ENCODE data around the gene KLHL29. TPM values are rescaled to one million over a fixed set of nuclear protein-coding genes. Genes with fewer than 3 reads are reported as not detected.

KLHL29 gene
- total and polyA plus RNA-seq, 2 donors (not counting 3 experiments of a cell fraction or from before 2014, with no cell fraction given): 4.6 to 12.7 TPM

DNA sequence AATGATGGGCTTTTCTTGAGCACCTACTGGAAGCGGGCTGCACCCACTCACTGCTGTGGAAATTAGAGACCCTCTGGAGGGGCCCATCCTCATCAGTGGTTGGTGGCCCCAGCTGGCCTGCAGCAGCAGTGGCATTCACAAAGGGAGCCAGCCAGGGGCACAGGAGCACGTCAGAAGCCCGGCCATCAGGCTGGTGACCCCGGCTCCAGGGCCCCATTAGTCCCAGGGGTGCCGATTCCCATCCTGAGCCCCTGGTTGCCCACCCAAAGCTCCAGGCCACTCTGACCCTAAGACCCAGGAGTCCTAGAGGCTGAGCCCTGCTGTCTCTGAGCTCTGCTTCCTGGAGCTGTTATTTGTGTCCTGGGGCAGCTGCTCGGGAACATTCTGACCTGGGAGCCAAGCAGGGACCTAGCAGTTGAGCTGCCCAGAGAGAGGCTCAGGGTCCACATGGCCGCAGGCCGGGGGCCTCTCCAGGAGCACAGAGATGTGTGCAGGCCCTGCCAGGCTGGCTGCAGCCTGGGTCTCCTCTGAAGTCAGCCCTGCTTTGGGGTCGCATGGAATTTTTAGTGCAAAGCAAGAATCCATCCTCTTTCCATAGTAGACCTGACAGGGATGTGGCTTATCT, 207.2 kb downstream of the KLHL29 start:
- Histone ChIP-seq H3K4me2 (ENCODE audit: insufficient read depth, low read length) (no peak overlapping the region), H3K27ac (ENCODE audit: insufficient read depth, low read depth, low read length) (no peak overlapping the region), H2AFZ (ENCODE audit: low read depth, low read length) (no peak overlapping the region), H3K9me1 (replicated peaks; ENCODE audit: control insufficient read depth, extremely low read depth, insufficient read depth, low read length) (no peaks in the 10 kb centered on the region), H3K4me3 (replicated peaks in 1 of 3; ENCODE audit: insufficient read depth in 1 of 3, low read depth in 1 of 3, low read length in 3 of 3) (no peak overlapping the region), H3K36me3 (ENCODE audit: control insufficient read depth in 2 of 2, extremely low read depth in 1 of 2, insufficient read depth in 2 of 2, low read length in 2 of 2) (no peaks in the 10 kb centered on the region), H3K9me3 (replicated peaks; ENCODE audit: control insufficient read depth, insufficient read depth, low read length) (no peaks in the 10 kb centered on the region), H3K27me3 (ENCODE audit: control insufficient read depth in 2 of 2, insufficient read depth in 2 of 2, low read length in 2 of 2) (no peaks in the 10 kb centered on the region), H3K4me1 (ENCODE audit: control insufficient read depth, extremely low read depth, insufficient read depth, low read length) (no peaks in the 10 kb centered on the region), H4K20me1 (replicated peaks; ENCODE audit: control insufficient read depth, extremely low read depth, insufficient read depth, low read length) (no peaks in the 10 kb centered on the region), H3K79me2 (ENCODE audit: control insufficient read depth, insufficient read depth, low read length) (no peaks in the 10 kb centered on the region), H3K9ac (replicated peaks; ENCODE audit: extremely low read depth, insufficient read depth, low read length) (no peak overlapping the region)
- no peak for DNase-seq (ENCODE audit: low read depth, low spot score)
- TF ChIP-seq GATA2 (IDR thresholded peaks at IDR 0.05; ENCODE audit: insufficient read depth, insufficient read length, low read depth, low read length): no peak
- TF ChIP-seq MYC (IDR thresholded peaks at IDR 0.05; ENCODE audit: low read depth, low read length): no peak
- intact Hi-C loops (cut with micrococcal nuclease): no loop called here
- dilution Hi-C loops (cut with MboI; ENCODE audit: extremely low pct_ligation_motif_present, low sequenced_read_pairs): no loop called here
- CTCF ChIA-PET: no interaction called here
- no peak for FAIRE-seq
- BruUV-seq (replicated peaks): no TSS peak
- POLR2A ChIA-PET: no interaction called here

- POLR2A ChIA-PET: no interaction called here
- TF ChIP-seq CTCF (IDR thresholded peaks at IDR 0.05; ENCODE audit: extremely low read depth in 1 of 2, insufficient read depth in 1 of 2, low read depth in 1 of 2, low read length in 2 of 2) (no peak), JUN (IDR thresholded peaks at IDR 0.05; ENCODE audit: borderline replicate concordance, insufficient read depth, insufficient read length, low read depth) (no peak), POLR2A (IDR thresholded peaks at IDR 0.05; ENCODE audit: low read depth, low read length) (no peak), FOS (IDR thresholded peaks at IDR 0.05; ENCODE audit: borderline replicate concordance, insufficient read depth, low read length) (no peak), EZH2 (IDR thresholded peaks at IDR 0.05; ENCODE audit: borderline replicate concordance, low read depth, low read length, severe bottlenecking) (no peak), MAX (IDR thresholded peaks at IDR 0.05; ENCODE audit: insufficient read depth, insufficient read length) (no peak), MYC (IDR thresholded peaks at IDR 0.05; ENCODE audit: low read depth, low read length) (no peak), GATA2 (IDR thresholded peaks at IDR 0.05; ENCODE audit: insufficient read depth, insufficient read length, low read depth, low read length) (no peak), POLR2AphosphoS5 (IDR thresholded peaks at IDR 0.05; ENCODE audit: insufficient read depth, low read depth, low read length) (no peak)
Measured at GRCh38 chr2:23592898-23593751, 208.1 kb downstream of the KLHL29 start.

More at GRCh38 chr2:23592898-23593751, 208.1 kb downstream of the KLHL29 start:
- Histone ChIP-seq H3K79me2 (ENCODE audit: control insufficient read depth, insufficient read depth, low read length) (no peaks in the 10 kb centered on the region), H3K36me3 (ENCODE audit: control insufficient read depth in 2 of 2, extremely low read depth in 1 of 2, insufficient read depth in 2 of 2, low read length in 2 of 2) (no peaks in the 10 kb centered on the region), H3K27ac (ENCODE audit: insufficient read depth, low read depth, low read length) (no peak overlapping the region), H3K27me3 (ENCODE audit: control insufficient read depth in 2 of 2, insufficient read depth in 2 of 2, low read length in 2 of 2) (no peaks in the 10 kb centered on the region), H3K4me2 (ENCODE audit: insufficient read depth, low read length) (no peak overlapping the region), H3K9ac (replicated peaks; ENCODE audit: extremely low read depth, insufficient read depth, low read length) (no peak overlapping the region), H3K9me1 (replicated peaks; ENCODE audit: control insufficient read depth, extremely low read depth, insufficient read depth, low read length) (no peaks in the 10 kb centered on the region), H2AFZ (ENCODE audit: low read depth, low read length) (no peak overlapping the region), H3K4me3 (replicated peaks in 1 of 3; ENCODE audit: insufficient read depth in 1 of 3, low read depth in 1 of 3, low read length in 3 of 3) (no peak overlapping the region), H4K20me1 (replicated peaks; ENCODE audit: control insufficient read depth, extremely low read depth, insufficient read depth, low read length) (no peaks in the 10 kb centered on the region), H3K9me3 (replicated peaks; ENCODE audit: control insufficient read depth, insufficient read depth, low read length) (no peaks in the 10 kb centered on the region), H3K4me1 (ENCODE audit: control insufficient read depth, extremely low read depth, insufficient read depth, low read length) (no peaks in the 10 kb centered on the region)
- intact Hi-C loops (cut with micrococcal nuclease): no loop called here
- DNase-seq (ENCODE audit: low read depth, low spot score): no peak
- CTCF ChIA-PET: interaction anchor here (1.2 kb wide), 1 partner anchor 14 kb away, joined by 4 read pairs; no protein-coding TSS in a partner anchor
- dilution Hi-C loops (cut with MboI; ENCODE audit: extremely low pct_ligation_motif_present, low sequenced_read_pairs): no loop called here
- no peak for FAIRE-seq
- BruUV-seq (replicated peaks): no TSS peak

Measured in endothelial cell of umbilical vein (primary cell).